Testis (tissue), 3 donors: Measurements from ENCODE around the gene ZSWIM6. TPM values are rescaled to one million over a fixed set of nuclear protein-coding genes. Genes with fewer than 3 reads are reported as not detected.
"Not testable (repeated sequence)": the region's sequence is repeated elsewhere in the genome, so short reads cannot be mapped to it uniquely, and the experiment has no call there.

Experiments used
- DNase-seq: peaks from one replicate; pipeline ENCODE4 v3.0.0-alpha.2; 2019
- H3K27ac ChIP-seq, 2 donors: fragments of 200-600 bp; sonication (generic); one replicate each; pipeline ENCODE4 v1.5.1; 2019
- H3K27me3 ChIP-seq: fragments of 200-600 bp; sonication (generic); one replicate; pipeline ENCODE4 v1.5.1; 2019
- H3K36me3 ChIP-seq: fragments of 200-600 bp; sonication (generic); one replicate; pipeline ENCODE4 v1.5.1; 2017; ENCODE audit warnings: low read depth; ENCODE audit errors: missing control alignments
- H3K4me1 ChIP-seq: fragments of 200-600 bp; sonication (generic); one replicate; pipeline ENCODE4 v1.5.1; 2019
- H3K4me3 ChIP-seq, 2 donors: fragments of 200-600 bp; sonication (generic); one replicate each; pipeline ENCODE4 v1.5.1; 2017 to 2019
- H3K9me3 ChIP-seq: fragments of 200-600 bp; sonication (generic); one replicate; pipeline ENCODE4 v1.5.1; 2017
- POLR2A ChIP-seq: fragments of 450-650 bp; IDR thresholded peaks from one replicate; pipeline ENCODE4 v1.6.1; 2017; ENCODE audit warnings: antibody characterized with exemption, mild to moderate bottlenecking, moderate library complexity
- WGBS, 2 donors: methylation state at CpG; one replicate each; pipeline ENCODE4 v1.1.5; 2018; 5-methylcytosine and 5-hydroxymethylcytosine counted together
- intact Hi-C: fragments of 100-400 bp; cut with DNase I; formaldehyde crosslinking; loops from one replicate; pipeline ENCODE4 v1.15.1; 2023; ENCODE audit warnings: low total_unique reads
- polyA plus RNA-seq: library from polyadenylated mRNA; stranded (reverse); fragments of 350-450 nt; fragmentation: Illumina TruSeq; extraction: RNeasy Lipid Tissue Mini Kit (QIAGEN cat#74804); gene quantifications from one replicate; pipeline ENCODE4 v1.2.3, GENCODE V29; 2014; ENCODE audit warnings: low read depth, low replicate concordance; ENCODE audit not compliant: insufficient read depth
- total RNA-seq, 2 donors: library from RNA; depleted of rRNA; stranded (reverse); fragments of >200 nt; gene quantifications; one replicate each; pipeline ENCODE4 v1.2.3, GENCODE V29; 2016
- TF ChIP-seq, protein P1 (sequence below), 3 experiments: fragments of 450-650 bp in 2 of 3; fragments of 200-600 bp in 1 of 3; sonication (generic) in 1 of 3; IDR thresholded peaks; one replicate each; pipeline ENCODE4 v1.5.1; 2016 to 2019; ENCODE audit warnings: antibody characterized with exemption in 3 of 3, mild to moderate bottlenecking in 2 of 3, moderate library complexity in 1 of 3

Gene ZSWIM6
- total and polyA plus RNA-seq, 3 donors from 2014 or later, result 14.6 to 18.0 (median 16.5) TPM

DNA sequence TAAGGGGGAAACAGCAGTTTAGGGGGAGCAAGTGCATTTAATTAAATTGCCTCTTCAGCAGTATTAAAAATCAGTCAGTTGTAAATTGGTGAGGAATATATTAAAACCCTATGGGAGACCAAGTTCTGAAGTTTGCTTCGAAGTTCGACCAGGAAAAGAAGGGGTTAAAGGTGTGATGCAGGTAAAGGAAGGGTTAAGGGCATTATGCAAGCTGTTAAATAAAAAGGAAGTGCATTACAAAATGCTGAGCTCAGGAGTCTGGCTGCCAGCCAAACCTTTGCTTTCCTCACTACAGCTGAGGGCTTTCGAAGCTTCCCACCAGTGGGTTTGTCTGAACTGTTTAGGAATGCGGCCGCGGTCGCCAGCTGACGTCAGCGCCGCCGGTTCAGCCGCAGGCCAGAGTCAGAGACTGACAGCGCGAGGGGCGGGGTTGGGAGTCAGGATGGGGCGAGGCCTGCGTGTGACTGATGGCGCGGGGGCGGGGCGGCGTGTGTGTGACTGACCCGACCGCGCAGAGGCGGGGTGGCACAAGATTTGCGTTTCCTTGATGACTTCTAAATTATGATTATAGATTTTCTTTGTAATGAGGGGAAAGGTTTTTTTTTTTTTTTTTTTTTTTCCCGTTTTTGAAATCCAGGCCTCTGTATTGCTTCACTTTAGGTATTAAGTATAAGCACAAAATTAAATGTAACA is 76.6 kb downstream of the ZSWIM6 start:
- TF ChIP-seq, protein P1, sequence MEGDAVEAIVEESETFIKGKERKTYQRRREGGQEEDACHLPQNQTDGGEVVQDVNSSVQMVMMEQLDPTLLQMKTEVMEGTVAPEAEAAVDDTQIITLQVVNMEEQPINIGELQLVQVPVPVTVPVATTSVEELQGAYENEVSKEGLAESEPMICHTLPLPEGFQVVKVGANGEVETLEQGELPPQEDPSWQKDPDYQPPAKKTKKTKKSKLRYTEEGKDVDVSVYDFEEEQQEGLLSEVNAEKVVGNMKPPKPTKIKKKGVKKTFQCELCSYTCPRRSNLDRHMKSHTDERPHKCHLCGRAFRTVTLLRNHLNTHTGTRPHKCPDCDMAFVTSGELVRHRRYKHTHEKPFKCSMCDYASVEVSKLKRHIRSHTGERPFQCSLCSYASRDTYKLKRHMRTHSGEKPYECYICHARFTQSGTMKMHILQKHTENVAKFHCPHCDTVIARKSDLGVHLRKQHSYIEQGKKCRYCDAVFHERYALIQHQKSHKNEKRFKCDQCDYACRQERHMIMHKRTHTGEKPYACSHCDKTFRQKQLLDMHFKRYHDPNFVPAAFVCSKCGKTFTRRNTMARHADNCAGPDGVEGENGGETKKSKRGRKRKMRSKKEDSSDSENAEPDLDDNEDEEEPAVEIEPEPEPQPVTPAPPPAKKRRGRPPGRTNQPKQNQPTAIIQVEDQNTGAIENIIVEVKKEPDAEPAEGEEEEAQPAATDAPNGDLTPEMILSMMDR (IDR thresholded peaks at IDR 0.05), result no peak
- TF ChIP-seq POLR2A, result no peak
- H3K36me3 ChIP-seq, result no peaks in the 10 kb centered on the region
- H3K4me1 ChIP-seq, result peaks cover 4% of the 10 kb centered on the region
- intact Hi-C loops, result no loop called here
- peak overlapping the region; percentile 16 to 24 for H3K4me3 ChIP-seq
- H3K27ac ChIP-seq, result peak overlapping the region in 1 of 2 donors; percentile 33
- peak; percentile 99 for DNase-seq
- H3K9me3 ChIP-seq, result no peaks in the 10 kb centered on the region
- no peaks in the 10 kb centered on the region for H3K27me3 ChIP-seq
- WGBS, 2 donors, result 1% methylated on average over 27 to 28 of the region's 28 CpGs

GRCh38 chr5:61409568-61409967 is 77.5 kb downstream of the ZSWIM6 start:
- TF ChIP-seq POLR2A, result no peak
- TF ChIP-seq, protein P1 (IDR thresholded peaks at IDR 0.05), result no peak
- Histone ChIP-seq H3K27me3 (no peaks in the 10 kb centered on the region), H3K27ac (peak overlapping the region in 1 of 2 donors; percentile 33), H3K4me1 (peaks cover 4% of the 10 kb centered on the region), H3K36me3 (no peaks in the 10 kb centered on the region), H3K9me3 (no peaks in the 10 kb centered on the region), H3K4me3 (no peak overlapping the region)
- intact Hi-C loops, result no loop called here
- no peak for DNase-seq
- 13 to 25% methylated on average over 2 of the region's 2 CpGs for WGBS, 2 donors

- no peak overlapping the region for H3K27ac ChIP-seq
- H3K4me1 ChIP-seq, result peaks cover 4% of the 10 kb centered on the region
- TF ChIP-seq POLR2A, result no peak
- TF ChIP-seq, protein P1 (IDR thresholded peaks at IDR 0.05), result no peak
- no peaks in the 10 kb centered on the region for H3K36me3 ChIP-seq
- no peak for DNase-seq
- intact Hi-C loops, result no loop called here
- H3K4me3 ChIP-seq, result no peak overlapping the region
- no peaks in the 10 kb centered on the region for H3K9me3 ChIP-seq
- no peaks in the 10 kb centered on the region for H3K27me3 ChIP-seq
- WGBS, 2 donors, result 87 to 90% methylated on average over 5 of the region's 5 CpGs
These were observed 78.8 kb downstream of the ZSWIM6 start for GRCh38 chr5:61410811-61411210.

DNA sequence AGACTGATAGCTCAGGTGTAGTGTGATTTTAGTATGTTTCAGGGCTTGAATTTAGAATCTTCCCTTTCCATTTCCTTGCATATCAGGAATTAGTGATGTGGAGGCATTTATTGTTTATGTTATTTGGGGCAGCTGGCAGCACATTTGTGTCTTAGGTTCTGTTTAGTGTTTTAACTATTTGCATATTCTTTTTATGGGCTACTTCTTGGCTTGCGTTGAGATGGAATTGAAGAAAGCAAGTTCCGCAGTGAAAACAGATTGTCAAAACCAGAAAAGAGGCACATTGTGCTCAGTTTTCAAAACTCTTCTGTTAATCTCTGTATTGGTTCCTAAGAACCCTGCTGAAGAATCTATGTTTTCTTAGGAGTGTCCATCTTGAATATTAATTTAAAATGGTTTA is 80.3 kb downstream of the ZSWIM6 start:
- Histone ChIP-seq H3K27me3 (no peaks in the 10 kb centered on the region), H3K4me3 (no peak overlapping the region), H3K4me1 (peaks cover 4% of the 10 kb centered on the region), H3K9me3 (no peaks in the 10 kb centered on the region), H3K36me3 (no peaks in the 10 kb centered on the region), H3K27ac (no peak overlapping the region)
- intact Hi-C loops, result no loop called here
- DNase-seq, result no peak
- 82 to 94% methylated on average over 2 of the region's 2 CpGs for WGBS, 2 donors
- TF ChIP-seq, protein P1 (IDR thresholded peaks at IDR 0.05), result no peak
- TF ChIP-seq POLR2A, result no peak

DNA sequence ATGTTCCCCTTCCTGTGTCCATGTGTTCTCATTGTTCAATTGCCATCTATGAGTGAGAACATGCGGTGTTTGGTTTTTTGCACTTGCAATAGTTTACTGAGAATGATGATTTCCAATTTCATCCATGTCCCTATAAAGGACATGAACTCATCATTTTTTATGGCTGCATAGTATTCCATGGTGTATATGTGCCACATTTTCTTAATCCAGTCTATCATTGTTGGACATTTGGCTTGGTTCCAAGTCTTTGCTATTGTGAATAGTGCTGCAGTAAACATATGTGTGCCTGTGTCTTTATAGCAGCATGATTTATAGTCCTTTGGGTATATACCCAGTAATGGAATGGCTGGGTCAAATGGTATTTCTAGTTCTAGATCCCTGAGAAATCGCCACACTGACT is 81.1 kb downstream of the ZSWIM6 start:
- H3K4me3 ChIP-seq, intact Hi-C loops, DNase-seq, H3K4me1 ChIP-seq, H3K27ac ChIP-seq, H3K27me3 ChIP-seq, H3K9me3 ChIP-seq, H3K36me3 ChIP-seq: not testable (repeated sequence)
- WGBS, 2 donors, result 100% methylated on average over 2 of the region's 2 CpGs
